Suppressor macrophage (primary cell): ENCODE data around the gene SNX30.

Experiments
- DNase-seq, 4 experiments: peaks; one replicate each; pipeline ENCODE4 v3.0.0-alpha.2; 2020 to 2022

The SNX30 gene

GRCh38 chr9:112823257-112823656 is 72.7 kb downstream of the SNX30 start:
- no peak for DNase-seq

GRCh38 chr9:112831281-112831851 is 80.8 kb downstream of the SNX30 start:
- peak; percentile 66 to 79 (median 76) for DNase-seq

- no peak for DNase-seq
These were observed 81.4 kb downstream of the SNX30 start for GRCh38 chr9:112831969-112832368.

GRCh38 chr9:112833081-112833480 is 82.5 kb downstream of the SNX30 start:
- no peak for DNase-seq

GRCh38 chr9:112836394-112836793 is 85.8 kb downstream of the SNX30 start:
- no peak for DNase-seq

- DNase-seq, result no peak
These were observed 87.8 kb downstream of the SNX30 start for GRCh38 chr9:112838342-112838741.

GRCh38 chr9:112839331-112839730 is 88.8 kb downstream of the SNX30 start:
- DNase-seq, result peak; percentile 69 to 83 (median 79)

GRCh38 chr9:112841261-112841660 is 90.7 kb downstream of the SNX30 start:
- DNase-seq, result peak; percentile 27 to 59 (median 46)

GRCh38 chr9:112842555-112842954 is 92.0 kb downstream of the SNX30 start:
- no peak for DNase-seq

GRCh38 chr9:112844771-112845542 is 94.4 kb downstream of the SNX30 start:
- DNase-seq, result peak; percentile 80 to 90 (median 88)

- no peak for DNase-seq
These were observed 96.2 kb downstream of the SNX30 start for GRCh38 chr9:112846528-112847488.

- DNase-seq, result no peak
These were observed 98.0 kb downstream of the SNX30 start for GRCh38 chr9:112848316-112849151.

- DNase-seq, result peak in 2 of 4 experiments; percentile 20 to 26
These were observed 98.9 kb downstream of the SNX30 start for GRCh38 chr9:112849363-112849922.

GRCh38 chr9:112850840-112851239 is 100.3 kb downstream of the SNX30 start:
- DNase-seq, result no peak

GRCh38 chr9:112852741-112853504 is 102.4 kb downstream of the SNX30 start:
- peak in 2 of 4 experiments; percentile 35 to 40 for DNase-seq

- no peak for DNase-seq
These were observed 103.5 kb downstream of the SNX30 start for GRCh38 chr9:112853882-112854585.

GRCh38 chr9:112854657-112855056 is 104.1 kb downstream of the SNX30 start:
- no peak for DNase-seq

- no peak for DNase-seq
These were observed 105.6 kb downstream of the SNX30 start for GRCh38 chr9:112856200-112856599.

- no peak for DNase-seq
These were observed 106.3 kb downstream of the SNX30 start for GRCh38 chr9:112856843-112857242.

- no peak for DNase-seq
These were observed 107.4 kb downstream of the SNX30 start for GRCh38 chr9:112858005-112858404.
